GM08714 (cell line): ENCODE data around the gene ITPA.

Source experiments
- H3K4me3 ChIP-seq: fragments of 200-500 bp; sonication (Bioruptor generic); 2 replicates; pipeline ENCODE4 v1.5.1; 2014; ENCODE audit warnings: mild to moderate bottlenecking, low read length, inconsistent platforms
- ZNF274 ChIP-seq: IDR thresholded peaks from 2 replicates; pipeline ENCODE4 v1.6.1; 2012; ENCODE audit warnings: mild to moderate bottlenecking, low read depth, low read length

The ITPA gene

GRCh38 chr20:3209257-3209945, at the start of gene ITPA:
ITPA (plus strand) TSS chr20:3209498; CDS start chr20:3209552, 54 bp downstream.
- peak within 1 kb of the TSS; percentile 91 for H3K4me3 ChIP-seq
- TF ChIP-seq ZNF274 = no peak

GRCh38 chr20:3160418-3160817, 48.9 kb upstream of the ITPA start:
- no peak for TF ChIP-seq ZNF274
- H3K4me3 ChIP-seq = peak overlapping the region; percentile 99

- no peak for TF ChIP-seq ZNF274
- H3K4me3 ChIP-seq = no peak overlapping the region
These were observed 47.8 kb upstream of the ITPA start for GRCh38 chr20:3161316-3162079.

- TF ChIP-seq ZNF274 = no peak
These were observed 47.2 kb upstream of the ITPA start for GRCh38 chr20:3162080-3162611.

GRCh38 chr20:3163099-3164042, 45.9 kb upstream of the ITPA start:
- H3K4me3 ChIP-seq = no peak overlapping the region
- TF ChIP-seq ZNF274 = no peak

More at GRCh38 chr20:3162080-3162611, 47.2 kb upstream of the ITPA start:
- H3K4me3 ChIP-seq = no peak overlapping the region

- no peak overlapping the region for H3K4me3 ChIP-seq
- no peak for TF ChIP-seq ZNF274
These were observed 45.1 kb upstream of the ITPA start for GRCh38 chr20:3164043-3164762.

- no peak for TF ChIP-seq ZNF274
- H3K4me3 ChIP-seq = no peak overlapping the region
These were observed 44.4 kb upstream of the ITPA start for GRCh38 chr20:3164763-3165410.

- no peak for TF ChIP-seq ZNF274
- no peak overlapping the region for H3K4me3 ChIP-seq
These were observed 43.6 kb upstream of the ITPA start for GRCh38 chr20:3165473-3166337.

- TF ChIP-seq ZNF274 = no peak
- no peak overlapping the region for H3K4me3 ChIP-seq
These were observed 42.9 kb upstream of the ITPA start for GRCh38 chr20:3166338-3166912.

GRCh38 chr20:3166913-3167342, 42.4 kb upstream of the ITPA start:
- no peak overlapping the region for H3K4me3 ChIP-seq
- no peak for TF ChIP-seq ZNF274

- TF ChIP-seq ZNF274 = no peak
- no peak overlapping the region for H3K4me3 ChIP-seq
These were observed 41.6 kb upstream of the ITPA start for GRCh38 chr20:3167738-3168078.
